GM10266 (cell line): ENCODE data around the gene AP2B1.

ENCODE experiments used
- DNase-seq: peaks from one replicate; pipeline ENCODE4 v3.0.0; 2012; ENCODE audit errors: extremely low spot score
- TF ChIP-seq, protein P1 (sequence below): IDR thresholded peaks from 2 replicates; pipeline ENCODE4 v1.5.1; 2012; ENCODE audit warnings: mild to moderate bottlenecking, low read depth; ENCODE audit not compliant: control insufficient read depth, insufficient read depth; ENCODE audit errors: missing control alignments

The AP2B1 gene

DNA sequence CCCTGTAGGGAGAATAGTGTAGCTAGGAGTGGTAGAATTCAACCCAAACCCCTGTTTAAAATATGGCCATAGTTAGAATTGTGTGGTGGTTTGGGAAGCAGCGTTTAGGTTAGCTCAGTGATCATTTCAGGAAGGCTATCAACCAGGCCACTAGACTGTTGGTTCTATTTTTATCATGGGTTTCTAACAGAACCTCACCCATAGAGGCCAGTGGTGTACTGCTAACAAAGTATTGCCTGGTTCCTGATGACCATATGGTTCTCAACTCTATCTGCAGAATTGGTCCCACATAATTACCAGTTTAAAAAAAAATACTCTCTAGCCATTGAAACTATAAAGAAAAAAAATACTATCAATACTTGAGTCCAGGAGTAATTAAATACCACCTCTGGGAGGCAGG is 73.8 kb downstream of the AP2B1 start:
- DNase-seq: no peak
- TF ChIP-seq, protein P1, sequence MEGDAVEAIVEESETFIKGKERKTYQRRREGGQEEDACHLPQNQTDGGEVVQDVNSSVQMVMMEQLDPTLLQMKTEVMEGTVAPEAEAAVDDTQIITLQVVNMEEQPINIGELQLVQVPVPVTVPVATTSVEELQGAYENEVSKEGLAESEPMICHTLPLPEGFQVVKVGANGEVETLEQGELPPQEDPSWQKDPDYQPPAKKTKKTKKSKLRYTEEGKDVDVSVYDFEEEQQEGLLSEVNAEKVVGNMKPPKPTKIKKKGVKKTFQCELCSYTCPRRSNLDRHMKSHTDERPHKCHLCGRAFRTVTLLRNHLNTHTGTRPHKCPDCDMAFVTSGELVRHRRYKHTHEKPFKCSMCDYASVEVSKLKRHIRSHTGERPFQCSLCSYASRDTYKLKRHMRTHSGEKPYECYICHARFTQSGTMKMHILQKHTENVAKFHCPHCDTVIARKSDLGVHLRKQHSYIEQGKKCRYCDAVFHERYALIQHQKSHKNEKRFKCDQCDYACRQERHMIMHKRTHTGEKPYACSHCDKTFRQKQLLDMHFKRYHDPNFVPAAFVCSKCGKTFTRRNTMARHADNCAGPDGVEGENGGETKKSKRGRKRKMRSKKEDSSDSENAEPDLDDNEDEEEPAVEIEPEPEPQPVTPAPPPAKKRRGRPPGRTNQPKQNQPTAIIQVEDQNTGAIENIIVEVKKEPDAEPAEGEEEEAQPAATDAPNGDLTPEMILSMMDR: no peak

- no peak for DNase-seq
- TF ChIP-seq, protein P1: no peak
These were observed 77.6 kb downstream of the AP2B1 start for GRCh38 chr17:35664685-35665084.

DNA sequence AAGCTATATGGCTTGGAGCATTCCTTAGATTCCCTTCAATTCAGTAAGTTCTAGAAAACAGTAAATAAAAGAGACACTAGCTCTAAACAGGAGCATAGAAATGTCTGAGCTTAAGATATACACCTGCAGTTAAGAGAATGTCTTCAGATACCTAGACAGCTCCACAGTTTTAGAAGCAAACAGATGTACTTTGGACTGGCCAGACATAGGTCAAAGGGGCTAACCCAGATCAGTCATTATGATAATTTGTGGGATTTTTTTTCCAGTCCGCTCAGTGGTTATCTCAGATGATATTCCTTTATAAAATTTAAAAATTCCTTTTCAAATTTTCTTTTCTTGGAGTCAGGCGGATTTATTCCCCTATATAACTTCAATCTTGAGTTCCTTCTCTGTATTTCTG is 78.5 kb downstream of the AP2B1 start:
- TF ChIP-seq, protein P1: no peak
- no peak for DNase-seq

GRCh38 chr17:35666070-35666469 is 78.9 kb downstream of the AP2B1 start:
- no peak for DNase-seq
- TF ChIP-seq, protein P1: no peak

- TF ChIP-seq, protein P1: no peak
- DNase-seq: no peak
These were observed 79.9 kb downstream of the AP2B1 start for GRCh38 chr17:35666967-35667532.

- TF ChIP-seq, protein P1: no peak
- no peak for DNase-seq
These were observed 81.7 kb downstream of the AP2B1 start for GRCh38 chr17:35668802-35669201.

- no peak for DNase-seq
- TF ChIP-seq, protein P1: no peak
These were observed 87.4 kb downstream of the AP2B1 start for GRCh38 chr17:35674552-35674951.
